ENCODE results near the gene LDHAL6B.

The LDHAL6B gene

GRCh38 chr15:59237119-59237855 lies 30.6 kb downstream of the LDHAL6B start:
- Histone ChIP-seq H3K4me3 (replicated peaks; ENCODE audit: insufficient read depth, low read length) (no peak overlapping the region), H3K27ac (replicated peaks) (no peak overlapping the region), H3K27me3 (ENCODE audit: insufficient read depth, poor library complexity, severe bottlenecking) (no peaks in the 10 kb centered on the region)
- peak in 1 of 2 experiments; percentile 38 for DNase-seq (ENCODE audit: low read depth in 1 of 2, low spot score in 1 of 2)
- TF ChIP-seq POLR2AphosphoS5 (IDR thresholded peaks at IDR 0.05; ENCODE audit: low read depth) (no peak), GABPA (IDR thresholded peaks at IDR 0.05; ENCODE audit: low read depth) (peak; percentile 41)

GRCh38 chr15:59237924-59238331 lies 31.3 kb downstream of the LDHAL6B start:
- no peak overlapping the region for H3K27ac ChIP-seq (replicated peaks)
- DNase-seq (ENCODE audit: low read depth in 1 of 2, low spot score in 1 of 2) = peak; percentile 19 to 69
- H3K27me3 ChIP-seq (ENCODE audit: insufficient read depth, poor library complexity, severe bottlenecking) = no peaks in the 10 kb centered on the region
- TF ChIP-seq GABPA (IDR thresholded peaks at IDR 0.05; ENCODE audit: low read depth) (no peak), REST (IDR thresholded peaks at IDR 0.05; ENCODE audit: insufficient replicate concordance, low read depth) (no peak), POLR2AphosphoS5 (IDR thresholded peaks at IDR 0.05; ENCODE audit: low read depth) (no peak), SPI1 (IDR thresholded peaks at IDR 0.05; ENCODE audit: borderline replicate concordance, low read depth) (no peak), CTCF (IDR thresholded peaks at IDR 0.05; ENCODE audit: insufficient read depth, low read length) (no peak)
- H3K4me3 ChIP-seq (replicated peaks; ENCODE audit: insufficient read depth, low read length) = no peak overlapping the region

GRCh38 chr15:59240036-59240435 lies 33.4 kb downstream of the LDHAL6B start:
- H3K4me3 ChIP-seq (replicated peaks; ENCODE audit: insufficient read depth, low read length) = no peak overlapping the region

More at GRCh38 chr15:59240036-59240435, 33.4 kb downstream of the LDHAL6B start:
- Histone ChIP-seq H3K27ac (replicated peaks) (no peak overlapping the region), H3K27me3 (ENCODE audit: insufficient read depth, poor library complexity, severe bottlenecking) (no peaks in the 10 kb centered on the region)
- no peak for DNase-seq (ENCODE audit: low read depth in 1 of 2, low spot score in 1 of 2)
- no peak for TF ChIP-seq GABPA (IDR thresholded peaks at IDR 0.05; ENCODE audit: low read depth)
- TF ChIP-seq CTCF (IDR thresholded peaks at IDR 0.05; ENCODE audit: insufficient read depth, low read length) = no peak
- no peak for TF ChIP-seq REST (IDR thresholded peaks at IDR 0.05; ENCODE audit: insufficient replicate concordance, low read depth)
- no peak for TF ChIP-seq SPI1 (IDR thresholded peaks at IDR 0.05; ENCODE audit: borderline replicate concordance, low read depth)
- no peak for TF ChIP-seq POLR2AphosphoS5 (IDR thresholded peaks at IDR 0.05; ENCODE audit: low read depth)

Data from HL-60 (cell line).